Measurements from ENCODE around the gene CLTC.

- TF ChIP-seq SIX1 (CRISPR knock-in tag; IDR thresholded peaks at IDR 0.05; ENCODE audit: borderline replicate concordance) (no peak), ATF7-NPFF (CRISPR knock-in tag; IDR thresholded peaks at IDR 0.05; ENCODE audit: low read depth) (no peak), RAD21 (CRISPR knock-in tag; IDR thresholded peaks at IDR 0.05) (no peak), CTCF (CRISPR knock-in tag; IDR thresholded peaks at IDR 0.05) (no peak), THYN1 (CRISPR knock-in tag; IDR thresholded peaks at IDR 0.05; ENCODE audit: borderline replicate concordance, low read depth) (no peak), POLR2A (IDR thresholded peaks at IDR 0.05; ENCODE audit: insufficient read depth in 1 of 2, low read depth in 2 of 2, low read length in 2 of 2) (no peak), IRF1 (CRISPR knock-in tag; IDR thresholded peaks at IDR 0.05; ENCODE audit: low read depth) (no peak)
Measured at GRCh38 chr17:59637611-59638310, 18.1 kb downstream of the CLTC start.
